CD4-positive, alpha-beta T cell treated with Interleukin-1 beta for 1 hour (primary cell): ENCODE measurements around the gene WNT3.
"Not testable (repeated sequence)": the region's sequence is repeated elsewhere in the genome, so short reads cannot be mapped to it uniquely, and the experiment has no call there.

Experiments
- DNase-seq, 2 donors: peaks; one replicate each; pipeline ENCODE4 v3.0.0-alpha.2; 2020 to 2022

Gene WNT3

DNA sequence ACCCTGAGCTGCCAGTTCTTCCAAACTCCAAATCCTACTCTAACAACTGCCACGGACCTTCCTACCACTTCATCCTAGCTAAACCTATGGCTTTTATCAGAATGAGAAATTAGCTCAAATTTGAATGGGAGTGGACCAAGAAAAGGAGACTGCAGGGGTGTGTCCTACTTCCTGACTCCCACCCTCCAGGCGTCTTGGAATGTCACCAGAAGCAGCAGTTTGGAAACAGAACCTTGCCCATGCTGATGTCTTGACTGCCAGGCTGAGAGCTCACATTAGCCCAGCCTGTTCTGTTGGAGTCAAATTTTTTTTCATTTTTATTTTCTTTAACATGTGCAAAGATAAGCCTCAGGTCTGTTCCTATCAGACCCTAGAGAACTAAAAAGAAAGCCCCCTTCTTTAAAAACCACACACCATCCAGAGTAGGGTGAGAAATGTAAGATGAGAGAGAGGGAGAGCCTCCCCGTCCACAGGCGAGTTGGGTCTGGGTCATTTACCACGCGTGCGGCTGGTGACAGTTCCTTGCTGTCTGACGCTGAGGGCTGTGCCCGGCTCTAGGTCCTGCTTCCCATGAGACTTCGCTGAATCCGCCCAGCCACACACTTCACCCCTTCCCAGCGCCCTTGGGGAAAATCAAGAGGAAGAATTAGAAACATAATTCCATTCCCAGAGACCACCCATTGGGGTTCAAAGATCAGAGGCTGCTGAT, 54.3 kb downstream of the WNT3 start:
- no peak for DNase-seq

DNA sequence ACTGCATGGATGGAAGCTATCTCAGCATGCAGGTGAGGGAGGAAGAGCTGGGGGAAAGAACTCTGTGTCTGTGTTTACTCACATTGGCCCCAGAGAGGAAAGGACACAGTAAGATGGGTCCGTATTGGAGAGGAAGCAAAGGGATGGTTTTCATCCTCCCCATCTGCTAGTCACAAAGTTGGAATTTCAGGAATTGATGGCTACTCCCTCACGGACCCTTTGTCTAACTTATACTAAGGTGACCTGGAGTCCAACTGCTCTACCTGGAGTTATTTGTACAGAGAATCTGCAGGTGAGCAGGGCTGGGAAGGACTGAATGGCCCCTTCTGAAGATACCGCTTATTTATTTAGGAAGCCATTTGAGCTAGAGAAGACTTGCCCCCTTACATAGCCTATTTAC, 55.1 kb downstream of the WNT3 start:
- DNase-seq: no peak

DNA sequence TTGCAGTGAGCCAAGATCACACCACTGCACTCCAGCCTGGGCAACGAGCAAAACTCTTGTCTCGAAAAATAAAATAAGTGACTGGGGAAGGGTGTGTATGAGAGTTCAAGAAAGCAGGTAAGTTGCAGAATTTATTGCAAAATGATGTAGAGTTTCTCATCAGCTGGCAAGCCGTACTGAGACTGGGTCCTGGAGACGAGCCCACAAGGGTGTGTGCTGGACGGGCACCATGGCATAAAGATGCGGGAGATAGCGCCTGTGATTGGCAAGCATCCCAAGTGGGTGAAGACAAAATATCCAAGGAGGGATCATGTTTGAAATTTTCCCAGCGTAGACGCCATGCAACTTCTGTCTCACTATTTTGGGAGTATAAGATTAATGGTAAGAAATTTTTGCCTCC, 59.4 kb downstream of the WNT3 start:
- DNase-seq: no peak

DNA sequence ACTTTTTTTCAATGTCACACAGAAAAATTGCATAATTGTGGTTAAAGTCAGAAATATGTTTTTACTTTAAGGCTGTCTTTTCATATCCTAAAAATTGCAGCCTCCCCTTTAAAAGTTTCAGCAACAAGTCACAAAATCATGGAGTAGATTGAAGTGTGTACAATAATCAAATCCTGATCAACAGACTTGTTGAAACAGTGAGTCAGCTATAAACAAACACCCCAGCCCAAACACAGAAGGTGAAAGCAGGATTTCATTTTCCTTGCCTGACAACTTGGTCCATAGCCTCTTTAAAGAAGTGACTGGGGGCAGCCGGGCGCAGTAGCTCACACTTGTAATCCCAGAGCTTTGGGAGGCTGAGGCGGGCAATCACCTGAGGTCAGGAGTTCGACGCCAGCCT, 59.9 kb downstream of the WNT3 start:
- no peak for DNase-seq

DNA sequence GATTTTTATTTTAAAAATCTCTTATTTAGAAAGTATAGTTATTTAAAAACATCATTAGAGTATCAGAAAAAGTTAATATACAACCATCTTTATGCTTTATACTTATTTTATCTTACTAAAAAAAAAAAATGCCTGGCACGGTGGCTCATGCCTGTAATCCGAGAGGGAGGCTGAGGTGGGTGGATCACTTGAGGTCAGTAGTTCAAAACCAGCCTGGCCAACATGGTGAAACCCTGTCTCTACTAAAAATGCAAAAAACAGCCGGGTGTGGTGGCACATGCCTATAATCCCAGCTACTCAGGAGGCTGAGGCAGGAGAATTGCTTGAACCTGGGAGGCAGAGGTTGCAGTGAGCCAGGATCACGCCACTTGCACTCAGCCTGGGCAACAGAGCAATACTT, 60.9 kb downstream of the WNT3 start:
- not testable (repeated sequence) for DNase-seq

DNA sequence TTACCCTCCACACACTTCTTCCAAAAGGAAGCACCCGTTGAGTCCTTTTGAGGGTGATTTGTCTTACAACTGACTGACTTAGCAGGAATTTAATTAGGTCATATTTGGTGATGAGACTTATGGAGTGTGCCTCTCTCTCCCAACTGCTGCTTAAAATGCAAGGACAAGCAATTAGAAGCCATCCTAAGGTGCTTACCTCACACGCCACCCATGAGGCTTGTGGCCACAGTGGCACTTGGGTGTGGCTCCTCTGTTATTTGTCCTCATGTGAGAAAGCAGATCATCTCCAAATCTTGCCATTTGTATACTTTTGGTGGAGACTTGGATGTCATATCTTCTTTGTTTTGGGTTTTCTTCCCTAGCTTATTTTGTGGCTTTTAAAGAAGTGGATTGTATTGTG, 61.6 kb downstream of the WNT3 start:
- no peak for DNase-seq

DNA sequence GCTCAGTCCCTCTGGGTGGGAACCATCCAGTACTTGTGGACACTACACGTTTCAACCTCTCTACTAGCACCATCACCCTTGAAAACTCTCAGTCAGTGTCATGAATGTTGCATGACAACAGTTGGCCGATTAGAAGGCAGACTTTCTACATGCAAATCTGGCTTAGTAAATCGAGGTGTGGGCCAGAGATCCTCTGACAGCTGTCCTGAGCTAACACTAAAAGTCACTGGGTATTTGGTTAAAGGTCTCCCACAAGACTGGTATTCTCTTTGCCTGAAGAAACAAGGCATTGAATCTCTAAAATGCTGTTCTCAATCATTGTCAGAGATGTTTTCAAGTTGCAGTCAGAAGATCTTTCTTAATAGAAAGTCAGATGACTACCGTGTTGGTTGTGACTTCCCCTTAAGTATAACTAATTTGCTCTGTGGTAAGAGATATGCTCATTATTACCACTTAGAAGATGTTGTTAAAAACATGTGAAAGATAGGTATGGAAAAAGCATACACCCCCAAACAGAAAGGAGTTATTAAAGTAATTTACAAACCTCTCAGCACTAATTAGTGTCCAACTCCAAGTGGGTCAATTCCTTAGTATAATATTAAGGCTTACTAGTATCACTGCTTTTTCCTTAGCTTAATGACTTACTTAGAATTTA, 62.3 kb downstream of the WNT3 start:
- DNase-seq: no peak

DNA sequence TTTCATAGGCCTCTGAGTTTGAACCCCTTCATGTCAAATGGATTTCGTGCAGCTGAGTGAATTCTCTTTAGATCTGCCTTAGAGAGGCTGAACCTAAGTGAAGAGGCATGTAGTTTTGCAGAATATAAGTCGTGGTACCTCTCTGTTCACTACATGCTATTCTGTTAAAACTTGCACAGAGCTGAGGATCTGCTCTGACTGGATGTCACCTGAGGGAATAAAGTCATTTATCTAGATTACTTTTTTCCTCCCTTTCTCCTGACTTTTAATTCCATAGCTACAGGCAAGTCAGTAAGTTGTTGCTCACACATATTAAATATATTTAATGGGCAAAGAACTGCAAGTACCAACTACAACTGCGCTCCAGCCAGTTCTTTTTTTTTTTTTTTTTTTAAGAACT, 64.7 kb downstream of the WNT3 start:
- no peak for DNase-seq

DNA sequence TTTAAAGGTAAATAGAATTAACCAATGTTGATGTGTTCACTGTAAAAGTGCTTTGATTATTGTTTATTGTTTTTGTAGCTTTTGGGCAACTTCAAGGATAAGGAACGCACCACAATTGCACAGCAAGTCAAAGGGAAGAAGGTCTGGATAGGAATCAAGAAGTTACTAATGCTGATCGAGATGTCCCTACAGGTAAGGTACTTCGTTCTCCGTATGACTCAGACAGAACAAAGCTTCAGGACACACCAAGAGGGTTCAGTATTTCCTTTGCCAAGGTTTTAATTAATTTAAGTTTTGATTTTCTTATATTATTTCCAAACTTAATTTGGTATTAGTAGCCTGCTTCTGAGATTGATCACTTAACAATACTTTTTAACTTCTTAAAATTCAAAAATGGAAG, 67.1 kb downstream of the WNT3 start:
- no peak for DNase-seq

DNA sequence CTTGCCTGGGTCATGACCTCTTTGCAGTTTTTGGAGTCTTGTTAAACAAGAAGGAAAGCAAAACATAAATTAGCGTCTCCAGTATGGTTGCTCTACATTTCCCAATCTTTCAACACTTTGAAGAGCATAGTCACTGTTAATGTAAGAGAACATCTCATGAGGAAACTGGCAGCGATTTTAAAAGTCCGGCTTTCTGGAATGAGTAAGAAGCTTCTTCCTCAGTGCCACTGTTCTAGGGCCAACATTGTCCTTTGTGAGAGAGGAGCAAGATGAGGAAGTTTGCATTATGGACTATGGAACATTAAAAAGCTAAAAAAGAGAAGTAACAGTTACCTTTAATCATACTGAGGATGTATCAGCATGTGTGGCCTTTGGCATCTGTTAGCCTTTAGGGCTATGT, 73.1 kb downstream of the WNT3 start:
- no peak for DNase-seq

DNA sequence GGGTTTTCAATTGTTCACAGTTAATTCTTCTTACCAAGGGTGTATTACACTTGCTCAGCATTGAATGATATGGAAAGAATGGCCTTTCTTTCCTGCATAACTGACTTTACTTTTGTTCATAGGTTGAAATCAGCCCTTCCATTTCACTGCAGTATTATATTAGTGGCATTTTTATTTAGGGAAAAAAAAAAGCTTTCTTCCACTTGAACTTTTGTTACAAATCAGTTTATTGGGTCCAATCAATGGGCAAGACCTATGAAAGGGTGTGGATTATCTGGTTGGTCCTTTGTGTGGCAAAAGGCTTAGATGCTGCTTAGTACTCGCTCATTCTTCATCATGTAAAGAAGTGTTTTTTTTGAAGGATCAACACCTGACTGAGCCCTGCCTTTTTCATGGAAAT, 74.1 kb downstream of the WNT3 start:
- DNase-seq: no peak

DNA sequence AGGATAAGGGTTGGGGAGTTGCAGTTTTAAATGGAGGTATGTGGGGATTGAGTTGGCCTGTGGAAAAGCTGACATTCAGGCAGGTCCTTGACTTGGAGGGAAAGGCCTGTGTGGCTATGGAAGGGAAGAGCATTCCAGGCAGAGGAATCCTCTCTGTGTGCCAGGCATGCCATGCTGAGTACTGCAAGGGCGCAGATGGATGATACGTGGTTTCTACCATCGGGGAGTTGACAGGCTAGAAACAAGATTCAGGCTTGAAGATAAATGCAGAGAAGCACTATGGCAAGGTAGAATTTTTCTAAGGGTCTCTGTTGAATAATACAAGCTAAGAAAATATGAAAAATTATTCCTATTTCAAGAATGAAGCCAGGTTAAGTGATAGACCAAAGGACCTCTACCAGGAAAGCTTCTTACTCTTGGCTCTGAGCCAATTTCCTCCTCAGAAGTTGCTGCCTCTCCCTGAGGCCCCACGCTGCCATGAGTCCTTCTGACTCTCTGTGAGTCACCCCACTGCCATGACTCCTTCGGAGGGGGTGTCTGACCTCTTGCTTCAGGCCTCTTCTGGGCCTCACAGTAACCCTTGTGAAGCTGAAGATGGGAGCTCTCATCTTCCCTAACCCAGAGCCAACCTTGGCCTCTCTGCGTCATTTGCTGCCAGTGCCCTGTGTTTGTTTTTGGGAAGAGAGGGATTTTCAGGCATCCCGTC, 75.8 kb downstream of the WNT3 start:
- no peak for DNase-seq

DNA sequence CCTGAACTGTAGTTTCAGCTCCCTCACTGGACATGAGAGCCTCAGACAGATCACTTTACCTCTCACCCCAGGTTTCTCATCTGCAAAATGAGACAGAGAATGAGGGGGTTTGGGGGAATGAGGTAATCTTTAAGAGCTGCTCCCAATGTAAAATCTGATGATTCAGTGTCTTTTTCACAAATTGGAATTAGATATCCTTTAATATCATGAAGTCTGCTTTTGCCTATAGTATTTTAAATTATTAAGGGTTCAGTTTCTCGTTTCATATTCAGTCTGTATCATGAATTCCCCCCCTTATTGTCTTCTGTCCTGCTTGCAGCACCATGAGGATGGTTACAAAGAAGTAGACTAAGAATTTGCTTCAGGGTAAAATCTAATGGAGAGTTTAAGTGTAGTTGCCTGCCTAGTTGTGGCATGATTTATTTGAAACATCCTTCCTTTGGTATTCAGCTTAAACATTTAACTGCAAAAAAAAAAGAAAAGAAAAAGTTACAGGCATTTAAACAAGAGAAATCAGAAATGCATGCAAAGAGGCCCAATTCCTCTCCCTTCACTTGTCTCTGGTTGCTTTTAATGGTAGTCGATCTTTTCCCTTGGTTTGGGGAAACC, 77.3 kb downstream of the WNT3 start:
- no peak for DNase-seq

DNA sequence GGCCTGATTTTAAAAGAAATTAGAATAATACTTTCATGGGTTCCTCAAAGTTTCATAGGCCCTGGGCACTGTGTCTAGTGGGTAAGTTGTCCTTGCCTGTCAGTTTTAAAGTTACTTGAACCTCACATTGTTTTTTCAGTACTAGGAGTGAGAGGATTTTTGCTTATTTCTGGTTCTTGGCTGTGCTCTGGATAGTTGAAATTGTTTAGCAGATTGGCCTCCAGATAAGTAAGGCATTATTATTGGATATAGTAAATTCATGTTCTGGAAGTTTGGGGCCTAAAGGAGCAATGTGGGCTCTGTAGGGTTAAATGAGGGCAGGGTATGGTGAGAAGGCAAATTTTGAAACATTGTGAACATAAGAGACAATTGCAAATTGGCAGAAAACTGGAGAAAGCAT, 78.5 kb downstream of the WNT3 start:
- DNase-seq: no peak

DNA sequence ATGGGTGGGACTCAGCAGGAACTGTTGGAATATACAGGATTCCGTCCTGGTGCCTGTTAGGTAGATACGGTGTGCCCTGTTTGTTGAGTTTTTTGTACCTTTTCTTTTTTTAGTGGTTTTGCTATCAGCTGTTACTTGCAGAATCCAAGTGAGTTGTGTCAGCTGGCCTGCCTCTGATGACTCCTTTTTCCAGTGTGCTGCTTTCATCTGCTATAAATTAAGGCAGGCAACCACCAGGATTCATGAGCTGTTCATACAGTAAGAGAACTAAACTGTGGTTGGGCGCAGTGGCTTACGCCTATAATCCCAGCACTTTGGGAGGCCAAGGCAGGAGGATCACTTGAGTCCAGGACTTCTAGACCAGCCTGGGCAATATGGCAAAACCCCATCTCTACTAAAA, 79.9 kb downstream of the WNT3 start:
- DNase-seq: no peak

DNA sequence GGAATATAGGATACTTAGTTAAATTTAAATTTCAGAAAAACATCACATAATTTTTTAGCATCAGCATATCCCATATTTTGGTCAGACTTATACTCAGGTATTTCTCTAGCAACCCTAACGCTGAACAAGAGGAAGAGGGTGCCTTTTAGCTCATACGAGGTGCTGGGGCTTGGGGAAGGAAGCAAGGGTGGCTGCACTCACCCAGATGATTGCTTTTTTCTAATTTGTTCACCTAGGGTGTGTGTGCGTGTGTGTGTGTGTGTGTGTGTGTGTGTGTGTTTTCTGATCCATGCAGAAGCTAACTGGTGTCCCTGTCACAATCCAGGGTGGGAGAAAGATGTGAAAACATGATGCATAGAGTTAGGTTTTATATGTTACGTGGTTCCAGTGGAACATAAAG, 81.2 kb downstream of the WNT3 start:
- DNase-seq: peak in 1 of 2 donors; percentile 19

DNA sequence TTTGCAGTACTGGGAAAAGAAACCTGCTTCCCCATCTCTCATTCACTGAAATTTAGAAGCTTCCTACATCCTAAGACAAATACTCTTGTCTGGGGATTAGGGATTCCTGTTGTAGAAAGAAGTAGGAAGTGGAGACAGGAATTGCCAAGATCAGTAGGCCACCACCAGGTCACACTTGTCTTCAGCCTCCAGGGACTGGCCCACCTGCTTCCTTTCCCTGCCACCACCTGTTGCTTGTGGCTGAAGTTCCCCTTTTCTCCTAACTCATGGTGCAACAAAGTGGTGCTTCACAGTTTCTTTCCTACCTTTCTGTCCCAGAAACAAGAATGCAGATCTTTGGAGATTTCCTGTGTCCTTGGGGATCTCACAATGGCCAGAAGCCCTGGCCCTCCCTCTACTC, 82.4 kb downstream of the WNT3 start:
- DNase-seq: peak in 1 of 2 donors; percentile 41

DNA sequence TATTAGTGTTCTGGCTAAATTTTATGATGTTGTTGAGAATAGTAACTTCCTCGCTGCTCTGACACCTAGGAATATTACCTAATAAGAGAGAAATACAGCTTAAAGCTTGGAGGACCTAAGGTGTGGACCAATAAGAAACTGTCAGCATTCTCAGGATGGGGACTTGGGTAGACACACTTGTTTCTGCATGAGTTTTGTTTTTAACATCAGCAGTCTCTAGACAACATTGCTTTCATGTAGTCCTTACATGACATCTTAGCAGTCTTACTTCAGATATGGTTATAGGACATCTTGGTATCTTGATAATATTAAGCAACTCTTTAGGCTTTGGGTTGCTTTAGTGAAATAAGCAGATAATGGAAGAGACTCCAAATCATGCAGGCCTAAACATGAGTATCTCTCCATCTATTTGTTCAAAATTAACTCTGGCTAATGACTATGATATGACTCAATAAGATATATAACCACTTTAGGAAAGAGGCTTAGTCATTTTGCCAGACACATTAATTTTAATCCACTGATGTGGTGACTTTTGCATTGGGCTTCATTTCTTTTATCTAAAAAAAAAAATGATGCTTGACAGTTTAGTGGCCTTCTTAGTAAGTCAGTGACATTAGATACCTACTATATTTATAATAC, 84.5 kb downstream of the WNT3 start:
- no peak for DNase-seq

DNA sequence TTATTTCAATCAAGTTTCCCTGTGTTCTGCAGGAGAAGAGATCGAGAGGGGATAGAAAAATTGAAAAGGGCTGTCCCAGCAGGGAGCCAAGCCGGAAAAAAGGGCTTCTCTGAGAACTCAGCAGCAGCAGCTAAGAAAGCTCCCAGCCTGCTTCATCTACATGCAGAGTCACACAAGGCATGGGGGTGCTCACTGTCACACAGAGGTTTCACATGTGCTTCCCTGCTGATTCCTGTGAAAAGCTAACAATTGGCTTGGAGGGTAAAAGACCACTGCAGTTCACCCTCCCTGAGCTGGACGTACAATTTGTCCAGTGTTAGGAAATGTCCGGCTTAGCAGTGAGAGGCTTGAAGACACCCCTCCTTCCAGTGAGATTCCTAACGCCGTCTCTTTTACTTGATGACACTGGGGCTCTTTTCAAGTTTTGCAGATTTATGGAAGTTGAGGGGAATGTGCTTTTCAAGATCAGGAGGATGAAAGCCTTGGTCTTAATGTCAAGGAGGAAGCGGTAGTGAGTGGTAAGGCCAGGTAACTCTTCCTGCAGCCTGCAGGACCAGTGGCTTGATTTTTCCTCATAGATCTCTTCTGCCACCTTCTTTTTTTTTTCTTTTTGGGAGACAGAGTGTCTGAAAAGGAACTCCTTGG, 85.6 kb downstream of the WNT3 start:
- DNase-seq: no peak

DNA sequence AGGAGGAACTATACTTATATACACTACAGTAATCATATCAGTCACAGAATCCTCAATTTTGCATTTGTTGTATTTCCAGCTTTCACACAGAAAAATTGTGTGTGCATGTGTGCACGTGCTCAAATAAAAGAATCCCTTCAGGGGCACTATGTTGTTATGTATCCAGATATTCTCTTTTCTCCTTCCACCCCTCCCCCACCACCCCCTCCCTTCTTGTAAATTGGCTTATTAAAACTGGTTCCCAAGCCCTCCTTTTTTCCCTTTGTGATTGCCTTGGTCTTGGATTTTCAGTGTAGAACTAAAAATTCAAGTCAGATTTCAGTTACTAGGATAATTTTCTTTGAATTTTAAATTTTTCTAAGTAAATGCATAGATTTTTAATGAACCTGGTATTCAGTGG, 86.3 kb downstream of the WNT3 start:
- DNase-seq: no peak

DNA sequence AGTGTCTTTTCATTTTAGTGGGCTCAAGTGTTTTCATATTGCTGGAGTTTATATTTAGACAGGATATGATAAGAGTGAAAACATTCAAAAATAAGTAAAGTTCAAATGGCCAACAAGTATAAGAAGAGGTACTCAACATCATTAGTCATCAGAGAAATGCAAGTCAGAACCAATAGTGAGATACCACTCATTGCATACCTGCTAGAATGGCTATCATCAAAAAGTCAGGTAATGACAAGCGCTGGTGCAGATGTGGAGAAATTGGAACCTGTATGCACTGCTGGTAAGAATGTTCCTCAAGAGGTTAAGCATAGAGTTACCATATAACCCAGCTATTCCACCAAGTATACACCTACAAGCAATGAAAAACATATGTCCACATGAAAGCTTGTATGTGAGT, 87.8 kb downstream of the WNT3 start:
- DNase-seq: no peak

DNA sequence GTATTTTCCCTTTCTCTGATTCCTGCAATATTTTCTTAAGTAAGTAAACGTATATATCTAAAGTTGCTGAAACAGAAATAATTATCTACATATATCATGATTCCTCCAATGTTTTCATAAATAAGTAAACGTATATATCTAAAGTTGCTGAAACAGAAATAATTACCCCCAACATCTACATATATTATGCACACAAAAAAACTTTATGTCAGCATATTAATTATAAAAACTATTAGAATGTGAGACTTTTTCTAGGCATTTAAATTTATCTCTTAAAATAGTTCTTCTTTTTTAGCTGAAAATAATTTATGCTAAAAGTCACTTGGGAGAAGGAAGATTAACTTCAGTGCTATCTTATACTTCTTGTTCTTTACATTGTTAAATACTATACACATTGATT, 88.5 kb downstream of the WNT3 start:
- DNase-seq: no peak
